SK-N-SH (cell line): ENCODE measurements around the gene GRAMD1B. TPM values are rescaled to one million over a fixed set of nuclear protein-coding genes. Genes with fewer than 3 reads are reported as not detected.

Experiments
- CTCF ChIA-PET: fragments of 300-600, 350-600 bp; formaldehyde crosslinking; extraction: SDS; loops from one replicate; lab custom pipeline; 2021; lab: Yijun Ruan, JAX
- POLR2A ChIA-PET: fragments of 350-600 bp; sonication (Branson Sonifier 250); formaldehyde crosslinking; extraction: SDS; loops from one replicate; lab custom pipeline; 2020; ENCODE audit warnings: antibody characterized with exemption, inconsistent platforms; lab: Yijun Ruan, JAX
- DNase-seq: peaks from one replicate; pipeline ENCODE4 v3.0.0; 2012
- H2AFZ ChIP-seq: fragments of 200-600 bp; sonication (generic); 2 replicates; pipeline ENCODE4 v1.8.1; 2016; ENCODE audit warnings: antibody characterized with exemption, mild to moderate bottlenecking, low read depth
- H3F3A ChIP-seq: fragments of 200-600 bp; sonication (generic); replicated peaks from 2 replicates; pipeline ENCODE3; 2016; ENCODE audit warnings: antibody characterized with exemption, mild to moderate bottlenecking; ENCODE audit not compliant: insufficient read depth
- H3K27ac ChIP-seq, 2 experiments: fragments of 200-500 bp in 1 of 2; fragments of 200-600 bp in 1 of 2; sonication (Bioruptor generic) in 1 of 2; sonication (generic), shearing (Covaris generic) in 1 of 2; 2 replicates each; pipeline versions ENCODE4 v1.5.1 to v1.6.1; 2014 to 2016; ENCODE audit warnings: low read depth in 2 of 2, inconsistent platforms in 1 of 2, low read length in 1 of 2, mild to moderate bottlenecking in 1 of 2, mixed read lengths in 1 of 2
- H3K27me3 ChIP-seq: fragments of 200-600 bp; sonication (generic), shearing (Covaris generic); 2 replicates; pipeline ENCODE4 v1.6.1; 2016; ENCODE audit warnings: mixed run types; ENCODE audit not compliant: insufficient read depth
- H3K36me3 ChIP-seq, 2 experiments: fragments of 200-500 bp in 1 of 2; fragments of 200-600 bp in 1 of 2; sonication (Bioruptor generic) in 1 of 2; sonication (generic) in 1 of 2; replicated peaks in 1 of 2; 2 replicates each; pipeline versions ENCODE3 to v1.5.1; 2014 to 2016; ENCODE audit warnings: low read length in 1 of 2, mild to moderate bottlenecking in 1 of 2; ENCODE audit not compliant: insufficient read depth in 2 of 2, control insufficient read depth in 1 of 2
- H3K4me1 ChIP-seq, 2 experiments: fragments of 200-500 bp in 1 of 2; fragments of 200-600 bp in 1 of 2; sonication (Bioruptor generic) in 1 of 2; sonication (generic), shearing (Covaris generic) in 1 of 2; 2 replicates each; pipeline versions ENCODE4 v1.5.1 to v1.6.1; 2014 to 2016; ENCODE audit warnings: low read depth in 1 of 2, low read length in 1 of 2, mixed run types in 1 of 2; ENCODE audit not compliant: insufficient read depth in 2 of 2, control insufficient read depth in 1 of 2
- H3K4me2 ChIP-seq: fragments of 200-600 bp; sonication (generic), shearing (Covaris generic); 2 replicates; pipeline ENCODE4 v1.6.1; 2017; ENCODE audit warnings: mixed run types
- H3K4me3 ChIP-seq, 2 experiments: fragments of 200-500 bp in 1 of 2; fragments of 200-600 bp in 1 of 2; sonication (Bioruptor generic) in 1 of 2; sonication (generic), shearing (Covaris generic) in 1 of 2; 2 replicates each; pipeline versions ENCODE4 v1.5.1 to v1.8.1; 2014 to 2016; ENCODE audit warnings: low read depth in 2 of 2, inconsistent platforms in 1 of 2, low read length in 1 of 2, mild to moderate bottlenecking in 1 of 2, mixed read lengths in 1 of 2, moderate library complexity in 1 of 2
- H3K79me2 ChIP-seq: fragments of 200-600 bp; sonication (generic); 2 replicates; pipeline ENCODE4 v1.8.1; 2017; ENCODE audit warnings: mild to moderate bottlenecking; ENCODE audit not compliant: insufficient read depth
- H3K9ac ChIP-seq: fragments of 200-600 bp; sonication (generic); 2 replicates; pipeline ENCODE4 v1.6.1; 2017; ENCODE audit warnings: mixed run types
- H3K9me2 ChIP-seq: fragments of 200-600 bp; sonication (generic); 2 replicates; pipeline ENCODE4 v1.6.1; 2017; ENCODE audit warnings: mixed run types
- H3K9me3 ChIP-seq: fragments of 200-600 bp; sonication (generic); 2 replicates; pipeline ENCODE4 v1.6.1; 2017; ENCODE audit warnings: mixed run types, mild to moderate bottlenecking, moderate library complexity
- H4K20me1 ChIP-seq: fragments of 200-600 bp; sonication (generic); 2 replicates; pipeline ENCODE4 v1.6.1; 2017; ENCODE audit warnings: mild to moderate bottlenecking, mixed run types; ENCODE audit not compliant: insufficient read depth
- CTCF ChIP-seq: fragments of 200-600 bp; sonication (generic); IDR thresholded peaks from 2 replicates; pipeline ENCODE4 v1.6.1; 2017; ENCODE audit warnings: antibody characterized with exemption, mild to moderate bottlenecking, moderate library complexity
- EZH2phosphoT487 ChIP-seq: fragments of 200-600 bp; sonication (generic); IDR thresholded peaks from 2 replicates; pipeline ENCODE4 v1.6.1; 2017; ENCODE audit warnings: low read depth, mixed run types, mild to moderate bottlenecking, antibody characterized with exemption, moderate library complexity, borderline replicate concordance
- FOXM1 ChIP-seq: IDR thresholded peaks from 2 replicates; pipeline ENCODE4 v1.4.0; 2012; ENCODE audit warnings: low read depth, mild to moderate bottlenecking
- GABPA ChIP-seq: IDR thresholded peaks from 2 replicates; pipeline ENCODE4 v1.4.0; 2012; ENCODE audit warnings: low read depth, mild to moderate bottlenecking
- IRF3 ChIP-seq: fragments of 150-350 bp; IDR thresholded peaks from 2 replicates; pipeline ENCODE4 v1.6.1; 2016; ENCODE audit warnings: mild to moderate bottlenecking, low read depth, low read length
- JUND ChIP-seq: IDR thresholded peaks from 2 replicates; pipeline ENCODE4 v1.4.0; 2012
- MAX ChIP-seq: IDR thresholded peaks from 2 replicates; pipeline ENCODE4 v1.4.0; 2012; ENCODE audit warnings: low read depth
- MXI1 ChIP-seq: IDR thresholded peaks from 2 replicates; pipeline ENCODE4 v1.6.1; 2012; ENCODE audit warnings: mild to moderate bottlenecking, low read depth, low read length, improper control_type of control experiment
- PBX3 ChIP-seq: IDR thresholded peaks from 2 replicates; pipeline ENCODE4; 2012
- RAD21 ChIP-seq: IDR thresholded peaks from 2 replicates; pipeline ENCODE4 v1.6.1; 2012; ENCODE audit warnings: mild to moderate bottlenecking, low read length
- RCOR1 ChIP-seq: fragments of 150-350 bp; IDR thresholded peaks from 2 replicates; pipeline ENCODE4 v1.6.1; 2017; ENCODE audit warnings: antibody characterized with exemption, low read length
- REST ChIP-seq: IDR thresholded peaks from 2 replicates; pipeline ENCODE4 v1.6.1; 2012; ENCODE audit warnings: mild to moderate bottlenecking, low read depth, low read length, moderate library complexity
- RFX5 ChIP-seq: IDR thresholded peaks from 2 replicates; pipeline ENCODE4 v1.6.1; 2012; ENCODE audit warnings: mild to moderate bottlenecking, improper control_type of control experiment, low read length
- SIN3A ChIP-seq: IDR thresholded peaks from 2 replicates; pipeline ENCODE4 v1.6.1; 2012; ENCODE audit warnings: low read depth, mild to moderate bottlenecking, low read length, moderate library complexity, borderline replicate concordance
- ZBTB33 ChIP-seq: IDR thresholded peaks from 2 replicates; pipeline ENCODE4 v1.4.0; 2012; ENCODE audit warnings: low read depth, borderline replicate concordance
- WGBS: methylation state at CpG from one replicate; pipeline ENCODE4 v1.1.6; 2017; ENCODE audit warnings: low lambda C conversion rate; 5-methylcytosine and 5-hydroxymethylcytosine counted together
- polyA plus RNA-seq, 3 experiments: library from polyadenylated mRNA; depleted of rRNA; stranded (reverse); fragments of >200 nt; gene quantifications; 2 replicates each; pipeline ENCODE4 v1.2.3, GENCODE V29; 2012

Gene GRAMD1B
- polyA plus RNA-seq, 1 of the 3 experiments (the other 2 are of a cell fraction) = 14.5 TPM

- Histone ChIP-seq H3K27me3 (no peaks in the 10 kb centered on the region), H3K79me2 (no peaks in the 10 kb centered on the region), H3F3A (no peaks in the 10 kb centered on the region), H2AFZ (no peak overlapping the region; the same call in 1 of the 2 replicates), H3K9me3 (no peaks in the 10 kb centered on the region), H3K4me1 (peaks cover 0 to 11% of the 10 kb centered on the region in 2 experiments; a peak in 2 of 4 replicates), H4K20me1 (no peaks in the 10 kb centered on the region), H3K9ac (no peak overlapping the region), H3K4me2 (no peak overlapping the region), H3K4me3 (no peak overlapping the region), H3K27ac (no peak overlapping the region), H3K9me2 (no peaks in the 10 kb centered on the region), H3K36me3 (no peaks in the 10 kb centered on the region)
- TF ChIP-seq RFX5 (no peak), ZBTB33 (no peak), RCOR1 (no peak), EZH2phosphoT487 (no peak), SIN3A (no peak), REST (no peak), MAX (no peak), PBX3 (no peak), GABPA (no peak), RAD21 (no peak), MXI1 (no peak), JUND (no peak), CTCF (no peak), FOXM1 (no peak), IRF3 (no peak)
- 57% methylated on average over 4 of the region's 4 CpGs for WGBS
- ChIA-PET POLR2A (no interaction called here), CTCF (interaction anchor here (0.8 to 6.8 kb wide), 47 partner anchors 10 to 383 kb away, joined by 3 to 198 read pairs (median 5); no protein-coding TSS in a partner anchor)
- no peak for DNase-seq
Measured at GRCh38 chr11:123406441-123407129, 23.5 kb upstream of the GRAMD1B start.
